T-helper 1 cell treated with Interleukin-12 subunit alpha and Interleukin-12 subunit beta and Interleukin-4 antibody, amounts not matched to agents 30 ng/mL and 1 ng/mL, for 36 hours (primary cell): ENCODE data around the gene SLC25A1. TPM values are rescaled to one million over a fixed set of nuclear protein-coding genes. Genes with fewer than 3 reads are reported as not detected.

ENCODE experiments used
- intact Hi-C: fragments of 100-400 bp; cut with micrococcal nuclease; formaldehyde crosslinking; loops from one replicate; pipeline ENCODE4 v1.15.1; 2024
- total RNA-seq: library from RNA; stranded (reverse); gene quantifications from 2 replicates; pipeline ENCODE4 v1.2.3, GENCODE V29; 2022

The SLC25A1 gene
- total RNA-seq, 1 donor from 2014 or later: 32.0 TPM

- intact Hi-C loops: loop anchor here (10.0 kb wide), 1 partner anchor 712 kb away; the partner anchor contains the start of genes GNB1L and RTL10
Observed at GRCh38 chr22:19142394-19142793, 36.1 kb downstream of the SLC25A1 start.

GRCh38 chr22:19139974-19140373 lies 38.6 kb downstream of the SLC25A1 start:
- intact Hi-C loops: loop anchor here (10.0 kb wide), 1 partner anchor 715 kb away; the partner anchor contains the start of genes GNB1L and RTL10

GRCh38 chr22:19139001-19139356 lies 39.6 kb downstream of the SLC25A1 start:
- intact Hi-C loops: no loop called here

- intact Hi-C loops: no loop called here
Observed at GRCh38 chr22:19138217-19139000, 40.1 kb downstream of the SLC25A1 start.

- intact Hi-C loops: no loop called here
Observed at GRCh38 chr22:19137384-19138216, 40.9 kb downstream of the SLC25A1 start.

- intact Hi-C loops: no loop called here
Observed at GRCh38 chr22:19136915-19137314, 41.6 kb downstream of the SLC25A1 start.

GRCh38 chr22:19134874-19135273 lies 43.7 kb downstream of the SLC25A1 start:
- intact Hi-C loops: no loop called here

GRCh38 chr22:19134176-19134831 lies 44.2 kb downstream of the SLC25A1 start:
- intact Hi-C loops: no loop called here

GRCh38 chr22:19133561-19133960 lies 45.0 kb downstream of the SLC25A1 start:
- intact Hi-C loops: no loop called here

GRCh38 chr22:19132693-19133400 lies 45.7 kb downstream of the SLC25A1 start:
- intact Hi-C loops: no loop called here

GRCh38 chr22:19132153-19132552 lies 46.4 kb downstream of the SLC25A1 start:
- intact Hi-C loops: no loop called here

- intact Hi-C loops: no loop called here
Observed at GRCh38 chr22:19131685-19132015, 46.9 kb downstream of the SLC25A1 start.

- intact Hi-C loops: no loop called here
Observed at GRCh38 chr22:19130959-19131684, 47.4 kb downstream of the SLC25A1 start, which contains the start of gene TSSK2. Gene TSSK2 (plus strand): TSS chr22:19131308. CDS start chr22:19131400, 92 bp downstream.

GRCh38 chr22:19129871-19130270 lies 48.7 kb downstream of the SLC25A1 start:
- intact Hi-C loops: no loop called here

GRCh38 chr22:19128946-19129727 lies 49.4 kb downstream of the SLC25A1 start:
- intact Hi-C loops: no loop called here

GRCh38 chr22:19128009-19128401 lies 50.5 kb downstream of the SLC25A1 start:
- intact Hi-C loops: no loop called here

- intact Hi-C loops: no loop called here
Observed at GRCh38 chr22:19127329-19128008, 51.1 kb downstream of the SLC25A1 start.

GRCh38 chr22:19126309-19127273 lies 51.9 kb downstream of the SLC25A1 start:
- intact Hi-C loops: no loop called here
